ENCODE measurements around the gene SLC39A9. TPM values are rescaled to one million over a fixed set of nuclear protein-coding genes. Genes with fewer than 3 reads are reported as not detected.

SLC39A9 gene
- total RNA-seq, 1 experiment from 2014 or later = 39.8 TPM

DNA sequence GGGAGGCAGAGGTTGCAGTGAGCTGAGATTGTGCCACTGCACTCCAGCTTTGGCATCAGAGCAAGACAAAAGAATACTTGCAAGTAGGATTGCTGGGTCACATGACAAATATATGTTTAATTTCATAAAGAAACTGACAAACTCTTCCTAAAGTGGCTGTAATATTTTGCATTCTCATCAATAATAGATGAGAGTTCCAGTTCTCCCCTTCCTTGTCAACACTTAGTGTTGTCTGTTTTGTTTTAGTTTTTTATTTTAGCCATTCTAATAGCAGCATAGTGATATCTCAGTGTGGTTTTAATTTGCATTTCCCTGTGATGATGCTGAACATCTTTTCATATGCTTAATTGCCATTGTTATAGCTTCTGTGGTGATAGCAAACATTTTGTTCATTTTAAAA is 31.2 kb downstream of the SLC39A9 start:
- no peak overlapping the region for H3K56ac ChIP-seq (ENCODE audit: insufficient read length, low read depth, low read length)
- H2BK20ac ChIP-seq (ENCODE audit: low read depth, low read length, poor library complexity, severe bottlenecking) = no peak overlapping the region
- Mint-ChIP-seq H3K4me1 (no peaks in the 10 kb centered on the region), H3K4me3 (no peak overlapping the region), H3K27me3 (ENCODE audit: low read depth) (no peaks in the 10 kb centered on the region), H3K27ac (no peak overlapping the region; a peak in 1 of 7 replicates), H3K36me3 (ENCODE audit: insufficient read depth in 1 of 3, low read depth in 3 of 3) (peaks cover 5 to 29% (median 28%) of the 10 kb centered on the region in 3 experiments; a peak in 6 of 7 replicates), H3K9me3 (no peaks in the 10 kb centered on the region)
- H3K4me2 ChIP-seq (ENCODE audit: insufficient read depth, insufficient read length, low read length) = no peak overlapping the region
- no peak overlapping the region for H2BK5ac ChIP-seq (ENCODE audit: insufficient read length, low read length)
- H3K9me3 ChIP-seq (ENCODE audit: control insufficient read depth, low read depth, low read length) = no peaks in the 10 kb centered on the region
- no peak overlapping the region for H2BK12ac ChIP-seq (ENCODE audit: insufficient read length, low read depth, low read length)
- no peaks in the 10 kb centered on the region for H3K4me1 ChIP-seq (ENCODE audit: insufficient read depth, low read length)
- H4K8ac ChIP-seq (replicated peaks; ENCODE audit: insufficient read length, low read depth, low read length) = no peak overlapping the region
- H2AFZ ChIP-seq (ENCODE audit: low read length) = no peak overlapping the region
- H3K27me3 ChIP-seq (ENCODE audit: insufficient read depth, low read length) = no peaks in the 10 kb centered on the region
- H3K14ac ChIP-seq (ENCODE audit: insufficient read depth, low read length) = no peak overlapping the region
- H2AK5ac ChIP-seq (ENCODE audit: insufficient read length, low read length) = no peak overlapping the region
- H4K5ac ChIP-seq (ENCODE audit: insufficient read length, low read depth, low read length) = no peak overlapping the region
- no peak overlapping the region for H2BK15ac ChIP-seq (ENCODE audit: low read depth, low read length)
- H3K9ac ChIP-seq (ENCODE audit: extremely low read depth, insufficient read length, low read length) = no peak overlapping the region
- H3K79me1 ChIP-seq (ENCODE audit: insufficient read depth, low read depth, low read length, poor library complexity, severe bottlenecking) = peaks cover 3% of the 10 kb centered on the region
- no peaks in the 10 kb centered on the region for H4K20me1 ChIP-seq (ENCODE audit: control insufficient read depth, insufficient read depth, insufficient read length)
- H4K91ac ChIP-seq (ENCODE audit: insufficient read length, low read depth, low read length) = no peak overlapping the region
- no peak overlapping the region for H2BK120ac ChIP-seq (ENCODE audit: low read depth, low read length, poor library complexity, severe bottlenecking)
- no peaks in the 10 kb centered on the region for H3K23me2 ChIP-seq (ENCODE audit: insufficient read length, low read depth, low read length, poor library complexity, severe bottlenecking)
- no peaks in the 10 kb centered on the region for H3K79me2 ChIP-seq (ENCODE audit: insufficient read depth, low read length)
- no peak overlapping the region for H3T11ph ChIP-seq (ENCODE audit: low read length)
- no peak overlapping the region for H3K4ac ChIP-seq (ENCODE audit: low read depth, low read length)
- H3K18ac ChIP-seq (ENCODE audit: insufficient read length, low read depth, low read length) = no peak overlapping the region
- no peak for DNase-seq
- TF ChIP-seq, protein P1, sequence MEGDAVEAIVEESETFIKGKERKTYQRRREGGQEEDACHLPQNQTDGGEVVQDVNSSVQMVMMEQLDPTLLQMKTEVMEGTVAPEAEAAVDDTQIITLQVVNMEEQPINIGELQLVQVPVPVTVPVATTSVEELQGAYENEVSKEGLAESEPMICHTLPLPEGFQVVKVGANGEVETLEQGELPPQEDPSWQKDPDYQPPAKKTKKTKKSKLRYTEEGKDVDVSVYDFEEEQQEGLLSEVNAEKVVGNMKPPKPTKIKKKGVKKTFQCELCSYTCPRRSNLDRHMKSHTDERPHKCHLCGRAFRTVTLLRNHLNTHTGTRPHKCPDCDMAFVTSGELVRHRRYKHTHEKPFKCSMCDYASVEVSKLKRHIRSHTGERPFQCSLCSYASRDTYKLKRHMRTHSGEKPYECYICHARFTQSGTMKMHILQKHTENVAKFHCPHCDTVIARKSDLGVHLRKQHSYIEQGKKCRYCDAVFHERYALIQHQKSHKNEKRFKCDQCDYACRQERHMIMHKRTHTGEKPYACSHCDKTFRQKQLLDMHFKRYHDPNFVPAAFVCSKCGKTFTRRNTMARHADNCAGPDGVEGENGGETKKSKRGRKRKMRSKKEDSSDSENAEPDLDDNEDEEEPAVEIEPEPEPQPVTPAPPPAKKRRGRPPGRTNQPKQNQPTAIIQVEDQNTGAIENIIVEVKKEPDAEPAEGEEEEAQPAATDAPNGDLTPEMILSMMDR (conservative IDR thresholded peaks at IDR 0.05) = no peak
- no peak overlapping the region for H3K23ac ChIP-seq (ENCODE audit: insufficient read length, low read depth, low read length)
- H3K27ac ChIP-seq (ENCODE audit: insufficient read length, low read depth, low read length) = no peak overlapping the region
